ENCODE measurements around the gene RPL19.

- TF ChIP-seq POLR2A (IDR thresholded peaks at IDR 0.05; ENCODE audit: low read depth, low read length) (no peak), CTCF (IDR thresholded peaks at IDR 0.05; ENCODE audit: extremely low read depth in 1 of 2, insufficient read depth in 1 of 2, low read depth in 1 of 2, low read length in 2 of 2) (no peak), EZH2 (IDR thresholded peaks at IDR 0.05; ENCODE audit: borderline replicate concordance, low read depth, low read length, severe bottlenecking) (no peak)
Observed at GRCh38 chr17:39165841-39166349, 34.2 kb upstream of the RPL19 start, which contains the start of gene ARL5C.
